Ramos (cell line): ENCODE measurements around the gene PRKACA.

Experiments
- in situ Hi-C: fragments of 300-500 bp; cut with MboI; formaldehyde crosslinking; loops from one replicate; pipeline ENCODE4 v1.14.3; 2022; ENCODE audit warnings: low sequenced_read_pairs; ENCODE audit not compliant: unreplicated experiment

PRKACA gene

GRCh38 chr19:14117668-14118164 is at the start of gene PRKACA:
Gene PRKACA (minus strand): TSS chr19:14117762. CDS start chr19:14117547, 215 bp downstream.
- in situ Hi-C loops, result no loop called here

DNA sequence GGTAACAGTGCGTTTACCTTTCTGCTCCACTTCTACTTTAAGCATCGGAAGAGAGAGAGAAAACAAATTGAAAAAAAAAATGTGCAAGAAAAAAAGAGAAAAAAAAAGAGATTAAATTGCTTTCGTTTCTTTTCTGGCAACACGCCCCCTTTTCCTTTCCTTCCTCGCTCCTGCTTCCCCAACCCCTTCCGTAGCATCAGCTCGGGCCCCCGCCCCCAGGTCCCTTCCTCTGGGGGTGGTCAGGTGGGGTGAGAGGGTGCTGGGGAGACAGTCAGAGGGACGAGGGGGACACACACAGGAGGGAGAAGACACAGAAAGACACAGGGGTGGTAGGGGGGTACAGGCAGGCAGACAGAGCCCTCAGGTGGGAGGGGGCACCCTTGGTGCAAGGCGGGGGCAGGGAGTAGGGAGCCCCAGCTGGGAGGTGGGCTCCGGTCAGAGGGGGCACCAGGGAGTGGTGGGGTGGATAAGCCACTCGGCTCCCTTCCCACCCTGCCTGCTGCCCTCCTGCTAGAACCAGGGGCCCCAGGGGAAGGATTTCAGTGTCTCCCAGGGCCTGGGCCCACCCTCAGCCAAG is 49.5 kb upstream of the PRKACA start:
- in situ Hi-C loops, result no loop called here

DNA sequence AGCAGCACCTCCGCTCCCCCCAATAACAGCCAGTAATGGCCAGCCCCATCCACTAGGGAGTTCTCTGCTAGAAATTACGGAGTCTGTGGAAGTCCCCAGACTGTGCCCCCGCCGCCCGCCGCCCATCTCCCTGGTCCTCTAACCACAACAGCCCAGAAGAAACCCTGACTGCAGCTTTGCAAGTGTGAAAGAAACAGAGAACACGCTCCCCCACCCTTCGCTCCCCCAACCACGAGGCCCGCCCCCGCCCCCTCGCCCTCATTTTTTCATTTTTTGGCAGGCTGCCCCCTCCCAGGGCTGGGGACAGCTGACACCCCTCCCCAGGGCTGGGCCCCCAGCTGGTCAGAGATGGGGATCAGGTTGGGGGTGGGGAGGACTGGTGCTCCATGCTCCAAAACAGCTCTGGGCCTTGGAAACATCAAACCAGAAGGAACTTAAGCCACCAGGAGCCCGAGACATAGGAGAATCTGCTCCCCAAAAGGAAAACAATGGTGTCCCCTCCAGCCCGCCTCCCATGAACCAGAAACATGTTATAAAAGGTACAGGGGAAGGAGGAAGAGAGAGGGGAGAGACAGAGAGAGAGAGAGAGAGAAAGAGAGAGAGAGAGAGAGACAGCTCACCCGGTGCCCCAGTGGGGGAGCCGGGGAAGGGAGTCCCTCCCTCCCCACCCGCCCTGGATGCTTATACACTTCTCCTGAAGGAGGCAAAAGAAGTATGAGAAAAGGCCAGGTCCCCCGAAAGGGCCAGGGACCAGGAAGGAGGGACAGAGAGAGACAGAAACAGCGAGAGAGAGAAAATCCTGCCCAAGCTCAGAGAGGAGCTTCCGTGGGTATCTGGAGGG is 48.6 kb upstream of the PRKACA start:
- in situ Hi-C loops, result no loop called here

DNA sequence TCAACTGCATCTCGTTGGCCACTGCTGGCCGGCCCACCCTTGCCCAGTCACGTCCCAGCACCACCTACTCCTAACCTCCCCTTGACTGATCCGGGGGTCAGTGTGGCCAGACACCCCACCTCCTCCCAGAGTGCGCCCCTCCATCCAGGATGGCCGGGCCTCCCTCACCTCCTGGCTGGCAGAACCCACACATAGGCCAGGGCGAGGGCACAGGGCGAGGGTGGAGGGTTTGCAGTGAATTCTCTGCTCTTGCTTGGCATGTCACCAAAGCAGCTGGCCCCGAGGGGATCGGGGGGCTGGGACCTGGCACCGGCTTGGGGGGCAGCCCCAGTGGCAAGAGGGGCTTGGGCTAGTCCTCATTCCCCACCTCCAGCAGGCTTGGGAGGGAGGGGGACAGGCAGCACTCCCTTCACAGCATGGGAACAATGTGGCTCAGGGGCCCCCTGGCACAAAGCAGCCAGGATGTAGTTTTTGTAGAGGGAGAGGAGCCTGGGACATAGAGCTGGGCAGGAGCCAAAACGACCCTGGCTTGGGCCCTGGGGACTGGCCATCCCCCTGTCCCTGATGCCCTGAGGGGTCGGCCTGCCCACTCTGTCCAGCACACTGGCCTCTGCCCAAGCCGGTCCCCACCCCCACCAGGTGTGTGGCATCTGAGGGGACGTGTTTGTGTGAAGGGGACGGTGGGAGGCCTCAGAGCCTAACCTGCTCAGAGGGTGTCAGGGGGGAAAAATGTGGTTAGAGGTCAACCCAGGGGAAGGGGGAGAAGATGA is 47.3 kb upstream of the PRKACA start:
- in situ Hi-C loops, result no loop called here

- in situ Hi-C loops, result no loop called here
Observed at GRCh38 chr19:14164082-14164481, 46.5 kb upstream of the PRKACA start.

GRCh38 chr19:14162871-14163297 is 45.3 kb upstream of the PRKACA start:
- in situ Hi-C loops, result no loop called here

- in situ Hi-C loops, result no loop called here
Observed at GRCh38 chr19:14161305-14161704, 43.7 kb upstream of the PRKACA start.

DNA sequence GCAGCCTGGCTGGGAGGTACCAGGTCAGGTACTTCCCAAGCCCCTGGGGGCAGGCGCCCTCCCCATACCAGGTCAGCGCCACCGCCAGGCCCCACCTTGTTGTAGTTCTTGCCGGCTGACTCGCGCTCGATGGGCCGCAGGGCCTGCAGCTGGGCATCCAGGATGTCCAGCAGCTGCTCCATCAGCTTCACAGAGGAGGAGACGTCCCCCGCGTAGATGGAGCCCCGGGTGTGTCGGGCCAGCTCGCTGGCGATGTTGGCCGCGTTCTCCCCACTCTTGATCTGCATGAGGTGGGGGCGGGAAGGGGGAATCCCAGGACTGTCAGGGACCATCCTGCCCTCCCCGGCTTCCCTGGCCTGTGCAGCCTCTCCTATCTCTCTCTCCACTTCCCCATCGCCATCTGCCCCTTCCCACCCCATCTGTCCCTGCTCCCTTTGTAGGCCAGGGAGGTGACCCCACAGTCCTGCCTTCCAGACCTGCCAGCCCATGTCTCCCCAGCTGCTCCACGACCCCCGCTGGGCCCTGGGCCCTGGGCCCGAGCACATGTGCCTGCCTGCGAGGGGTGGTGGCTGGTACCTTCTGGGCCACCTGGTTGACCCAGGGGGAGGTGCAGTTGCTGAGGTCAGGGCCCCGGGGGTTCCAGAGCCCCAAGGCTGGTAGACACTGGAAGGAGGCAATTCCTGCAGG is 42.6 kb upstream of the PRKACA start:
- in situ Hi-C loops, result no loop called here

- in situ Hi-C loops, result no loop called here
Observed at GRCh38 chr19:14159059-14159458, 41.5 kb upstream of the PRKACA start.

DNA sequence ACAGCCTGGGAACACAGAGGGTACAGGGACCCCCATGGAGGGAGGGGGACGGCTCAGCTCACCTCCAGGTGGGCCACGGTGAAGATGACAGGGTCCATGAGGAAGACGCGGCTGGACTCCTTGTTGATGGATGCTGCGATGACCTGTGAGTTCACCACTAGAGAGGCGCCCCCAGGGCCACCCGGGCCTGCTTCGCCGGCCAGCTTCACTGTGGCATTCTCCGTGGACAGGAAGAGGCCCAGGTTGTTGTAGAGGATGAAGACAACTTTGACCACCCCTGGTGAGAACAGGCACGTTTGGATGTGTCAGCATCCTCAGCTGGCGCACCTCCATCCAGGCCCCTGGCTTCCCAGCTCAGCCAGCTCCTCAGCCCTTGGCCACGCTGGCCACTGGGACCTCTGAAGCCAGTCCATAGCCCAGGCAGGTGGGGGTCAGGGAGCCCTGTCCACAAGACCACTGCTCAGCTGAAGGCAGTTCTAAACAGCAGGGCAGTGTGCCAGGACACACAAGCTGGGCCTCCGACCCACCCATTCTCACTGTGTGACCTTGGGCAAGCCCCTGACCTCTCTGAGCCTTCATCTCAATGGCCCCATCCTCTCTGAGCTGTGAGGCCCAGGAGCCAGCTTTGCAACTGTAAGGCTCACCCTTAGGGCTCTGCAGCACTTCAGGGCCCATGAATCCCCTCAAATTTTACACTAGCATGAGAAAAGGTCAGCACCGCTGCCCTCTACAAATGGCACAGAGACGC is 40.9 kb upstream of the PRKACA start:
- in situ Hi-C loops, result no loop called here

DNA sequence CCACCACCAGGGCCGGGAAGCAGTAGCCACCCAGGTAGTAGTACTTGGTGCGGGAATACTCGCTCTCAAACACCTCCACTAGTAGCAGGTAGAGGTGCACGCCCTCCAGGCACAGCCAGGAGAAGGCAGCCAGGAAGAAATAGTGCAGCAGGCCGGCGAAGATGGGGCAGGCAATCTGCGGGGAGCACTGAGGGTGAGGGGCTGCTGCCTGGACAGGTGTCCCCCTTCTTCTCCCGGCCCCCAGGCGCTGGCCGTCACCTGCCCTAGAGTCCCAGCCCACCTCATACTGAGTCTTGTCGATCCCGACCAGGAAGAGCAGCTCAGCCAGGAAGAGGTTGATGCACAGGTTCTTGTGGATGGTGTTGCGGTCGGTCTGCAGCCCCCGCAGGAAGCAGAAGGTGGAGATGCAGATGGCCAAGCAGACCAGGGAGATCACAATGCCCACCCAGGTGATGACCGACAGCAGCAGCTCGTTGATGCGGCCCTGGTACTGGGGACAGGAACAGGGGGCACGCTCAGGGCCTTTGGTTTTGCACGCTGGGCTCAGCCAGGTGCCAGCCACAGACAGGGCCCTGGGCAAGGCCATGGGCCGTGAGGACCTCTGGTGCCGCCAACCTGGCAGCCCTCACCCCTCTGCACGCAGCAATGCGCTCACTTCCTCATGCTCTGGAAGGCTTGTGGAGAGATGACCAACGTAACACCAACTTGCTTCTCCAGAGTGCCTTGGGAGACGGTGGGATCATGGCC is 39.6 kb upstream of the PRKACA start:
- in situ Hi-C loops, result no loop called here

DNA sequence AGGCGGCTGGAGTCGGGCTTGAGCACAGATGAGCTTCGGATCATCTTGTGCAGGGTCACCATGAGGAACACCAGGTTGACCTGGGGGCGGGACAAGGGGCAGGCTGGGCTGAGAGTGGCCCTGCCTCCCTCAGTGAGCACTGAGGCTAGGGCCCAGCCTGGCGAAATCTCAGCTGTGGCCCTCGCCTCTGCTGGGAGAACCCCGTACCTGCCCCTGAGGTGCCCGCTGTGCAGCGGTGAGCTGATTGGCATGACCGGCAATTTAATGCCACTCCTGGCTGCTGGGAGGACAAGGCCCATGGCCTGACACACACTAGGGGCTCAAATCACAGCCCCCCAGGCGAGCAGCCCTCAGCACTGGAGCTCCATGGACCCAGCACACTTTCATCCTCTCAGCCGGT is 38.6 kb upstream of the PRKACA start:
- in situ Hi-C loops, result no loop called here

DNA sequence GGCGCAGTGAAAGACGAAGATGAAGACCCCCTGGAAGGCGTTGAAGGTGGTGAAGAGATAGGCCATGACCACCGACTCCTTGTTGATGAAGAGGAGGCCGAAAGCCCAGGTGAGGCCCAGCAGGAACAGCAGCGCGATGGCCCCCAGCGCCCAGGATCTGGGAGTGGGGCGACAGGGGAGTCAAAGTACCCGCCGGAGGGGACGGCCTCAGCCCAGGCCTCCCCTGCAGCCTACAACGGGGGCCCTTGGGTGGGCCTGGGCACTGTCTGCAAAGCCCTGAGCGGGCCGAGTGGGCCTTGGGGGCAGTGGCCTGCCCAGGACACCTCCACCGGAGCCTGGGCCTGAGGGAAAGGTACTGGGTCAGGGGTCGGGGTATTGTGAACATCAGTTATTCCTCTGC is 37.8 kb upstream of the PRKACA start:
- in situ Hi-C loops, result no loop called here

- in situ Hi-C loops, result no loop called here
Observed at GRCh38 chr19:14152713-14153112, 35.2 kb upstream of the PRKACA start.

GRCh38 chr19:14150770-14151661 is 33.5 kb upstream of the PRKACA start:
- in situ Hi-C loops, result no loop called here

DNA sequence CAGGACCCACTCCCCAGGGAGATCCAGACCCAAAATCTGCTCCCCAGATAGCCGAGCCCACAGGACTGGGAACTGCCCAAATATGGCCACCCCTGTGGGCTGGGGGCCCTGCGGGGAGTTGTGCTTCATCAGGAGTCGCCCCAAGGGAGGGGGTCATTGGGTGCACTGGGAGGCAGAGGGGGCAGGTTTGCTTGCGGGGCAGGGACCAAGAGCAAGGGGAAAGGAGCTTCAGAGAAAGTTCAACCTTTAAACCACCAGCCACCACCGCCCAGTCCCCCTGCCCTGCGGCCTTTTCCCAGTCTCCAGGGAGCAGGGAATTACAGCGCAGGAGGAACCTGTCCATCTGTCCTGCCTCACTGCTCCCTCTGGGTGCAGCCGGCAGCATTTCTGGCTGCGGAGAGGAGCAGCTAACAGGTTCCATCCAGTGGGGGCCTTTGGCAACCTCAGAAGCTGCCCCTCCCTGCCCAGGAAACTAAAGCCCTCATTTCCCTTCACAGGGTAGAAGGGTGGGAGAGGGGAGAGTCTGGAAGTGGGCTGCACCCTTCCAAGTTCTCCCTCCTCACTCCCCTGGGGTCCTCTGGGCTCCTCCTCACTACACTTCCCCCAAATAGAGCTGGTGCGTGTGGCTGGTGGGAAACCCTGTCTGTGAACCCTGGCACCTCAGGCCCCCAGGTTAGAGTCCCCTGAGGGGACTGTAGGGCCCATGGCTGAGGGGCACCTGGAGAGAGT is 32.6 kb upstream of the PRKACA start:
- in situ Hi-C loops, result no loop called here

DNA sequence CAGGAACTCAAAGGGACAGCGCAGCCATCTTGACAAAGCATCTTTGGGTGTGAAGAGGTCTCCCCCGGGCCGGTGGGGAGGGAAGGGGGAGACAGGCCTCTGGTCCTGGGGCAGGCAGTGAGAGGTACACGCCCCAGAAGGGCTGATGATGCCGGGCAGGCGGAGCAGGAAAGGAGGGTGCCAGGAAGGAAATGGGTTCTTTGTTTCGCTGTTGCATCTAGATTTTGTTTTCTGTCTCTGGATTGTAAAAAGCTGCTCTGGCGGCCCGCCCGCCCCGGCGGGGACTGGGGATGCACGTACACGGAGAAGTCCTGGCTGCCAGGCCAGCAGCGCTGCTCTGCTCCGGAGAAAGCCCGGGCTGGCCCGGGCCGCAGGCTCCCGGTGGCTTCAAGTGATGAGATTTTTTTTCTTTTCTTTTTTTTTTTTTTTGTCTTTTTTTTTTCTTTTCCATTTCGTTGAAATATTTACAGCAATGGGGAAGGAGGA is 32.0 kb upstream of the PRKACA start:
- in situ Hi-C loops, result no loop called here
